ENCODE data around the gene THAP4. TPM values are rescaled to one million over a fixed set of nuclear protein-coding genes. Genes with fewer than 3 reads are reported as not detected.
A peak's percentile ranks its signal among the peaks of the same experiment; 100 is the strongest.

Gene THAP4
- polyA plus RNA-seq, 3 donors = 15.1 to 25.9 (median 16.3) TPM

DNA sequence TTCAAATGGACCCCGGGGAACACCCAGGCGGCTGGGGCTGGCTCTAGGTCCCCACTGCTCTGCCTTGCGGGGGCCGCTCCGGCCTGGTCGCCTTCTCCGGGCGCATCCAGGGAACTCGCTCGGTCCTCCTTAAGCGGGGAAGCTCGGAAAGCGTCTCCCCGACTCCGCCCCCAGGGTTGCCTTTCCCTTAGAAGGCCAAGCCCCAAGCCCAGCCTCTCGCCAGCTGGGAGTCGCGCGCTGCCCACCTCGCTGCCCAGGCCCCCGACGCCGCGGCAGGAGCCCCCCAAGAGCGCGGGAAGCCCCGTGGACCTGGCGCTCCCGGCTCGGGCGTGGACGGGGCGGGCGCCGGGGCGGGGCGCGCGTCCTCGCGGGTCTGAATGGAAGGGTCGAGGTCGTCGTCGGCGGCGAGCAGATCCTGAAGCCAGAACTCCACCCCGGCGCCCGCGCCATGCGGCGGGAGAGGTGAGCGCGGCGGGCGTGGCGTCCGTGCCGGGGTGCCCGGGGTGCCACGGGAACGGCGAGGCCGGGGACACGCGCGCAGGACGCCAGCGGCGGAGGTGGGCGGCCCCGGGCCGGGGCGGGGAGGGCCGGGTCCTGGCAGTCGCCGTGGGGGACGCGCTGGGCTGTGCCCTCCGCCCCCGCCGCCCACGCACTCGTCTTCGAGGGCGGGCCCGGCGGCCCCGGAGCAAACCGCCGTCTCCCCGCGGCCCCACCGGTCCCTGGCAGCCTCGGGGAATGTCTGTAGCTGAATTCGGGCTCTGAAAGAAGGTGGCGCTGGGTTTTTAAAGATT, 78.2 kb downstream of the THAP4 start, which contains the start of gene BOK:
Gene BOK, plus strand, starts transcription at position 214 of the 791 bp plus-strand sequence. CDS start 739 bp downstream, outside the sequence.
- Mint-ChIP-seq H3K36me3 (peaks cover 0 to 9% of the 10 kb centered on the region in 2 donors), H3K4me3 (peak within 1 kb of the TSS; percentile 22 to 80), H3K27ac (peak within 1 kb of the TSS in 1 of 7 donors; percentile 64), H3K4me1 (peaks cover 3% of the 10 kb centered on the region), H3K9me3 (peaks cover 10 to 30% (median 28%) of the 10 kb centered on the region in 7 donors), H3K27me3 (ENCODE audit: low read depth in 3 of 3) (peaks cover 44 to 67% (median 54%) of the 10 kb centered on the region in 3 donors)
- no peak within 1 kb of the TSS for H3K27ac ChIP-seq (ENCODE audit: low read depth in 1 of 2, low read length in 2 of 2)
- H4K20me1 ChIP-seq (ENCODE audit: insufficient read depth, low read length) = no peaks in the 10 kb centered on the region
- H3K79me2 ChIP-seq (ENCODE audit: insufficient read depth, low read length) = no peaks in the 10 kb centered on the region
- H3K4me2 ChIP-seq (replicated peaks; ENCODE audit: extremely low read depth, low read length, poor library complexity, severe bottlenecking) = peak within 1 kb of the TSS; percentile 57
- H2AFZ ChIP-seq (ENCODE audit: insufficient read depth, low read depth, low read length, poor library complexity, severe bottlenecking) = peak within 1 kb of the TSS; percentile 41
- no peak for DNase-seq
- no peaks in the 10 kb centered on the region for H3K36me3 ChIP-seq (replicated peaks in 1 of 2; ENCODE audit: control insufficient read depth in 1 of 2, insufficient read depth in 2 of 2, low read length in 2 of 2)
- 3% methylated on average over 98 of the region's 98 CpGs for WGBS (ENCODE audit: insufficient coverage)
- peaks cover 19 to 45% of the 10 kb centered on the region in 2 donors for H3K27me3 ChIP-seq (ENCODE audit: control insufficient read depth in 2 of 2, insufficient read depth in 2 of 2, low read length in 2 of 2)
- intact Hi-C loops (cut with micrococcal nuclease) = no loop called here
- H3K4me1 ChIP-seq (ENCODE audit: control insufficient read depth in 1 of 2, insufficient read depth in 2 of 2, low read length in 2 of 2) = peaks cover 0 to 13% of the 10 kb centered on the region in 2 donors
- peak within 1 kb of the TSS in 1 of 3 experiments; percentile 47 for H3K4me3 ChIP-seq (replicated peaks in 1 of 3; ENCODE audit: low read depth in 2 of 3, low read length in 3 of 3)
- H3K9ac ChIP-seq (ENCODE audit: insufficient read depth, low read length, poor library complexity, severe bottlenecking) = no peak within 1 kb of the TSS
- peaks cover 12 to 24% of the 10 kb centered on the region in 2 donors for H3K9me3 ChIP-seq (replicated peaks in 1 of 2; ENCODE audit: control insufficient read depth in 1 of 2, insufficient read depth in 1 of 2, low read length in 2 of 2)
- no peak for TF ChIP-seq CTCF (IDR thresholded peaks at IDR 0.05)

DNA sequence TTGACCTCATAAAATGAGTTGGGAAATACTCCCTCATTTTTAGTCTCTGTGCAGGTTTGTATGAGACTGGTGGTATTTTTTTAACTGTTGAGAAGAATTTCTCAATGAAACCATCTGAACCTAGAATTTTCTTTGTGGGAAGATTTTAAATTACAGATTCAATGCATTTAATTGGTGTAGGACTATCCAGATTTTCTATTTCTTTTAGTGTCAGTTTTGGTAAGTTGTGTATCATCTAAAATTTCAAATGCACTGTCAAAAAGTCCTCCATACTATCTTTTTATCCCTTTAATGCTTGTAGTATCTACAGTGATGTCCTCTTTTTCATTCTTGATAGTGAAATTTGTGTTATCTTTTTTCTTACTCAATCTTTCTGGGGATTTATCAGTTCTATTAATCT, 80.2 kb downstream of the THAP4 start:
- no peak for TF ChIP-seq CTCF (IDR thresholded peaks at IDR 0.05)
- Mint-ChIP-seq H3K4me3 (peak overlapping the region in 1 of 2 donors; percentile 5), H3K36me3 (peaks cover 0 to 9% of the 10 kb centered on the region in 2 donors), H3K27ac (no peak overlapping the region), H3K27me3 (ENCODE audit: low read depth in 3 of 3) (peaks cover 50 to 80% (median 59%) of the 10 kb centered on the region in 3 donors), H3K4me1 (peaks cover 3% of the 10 kb centered on the region), H3K9me3 (peaks cover 10 to 38% (median 28%) of the 10 kb centered on the region in 7 donors)
- Histone ChIP-seq H3K36me3 (replicated peaks in 1 of 2; ENCODE audit: control insufficient read depth in 1 of 2, insufficient read depth in 2 of 2, low read length in 2 of 2) (no peaks in the 10 kb centered on the region), H3K4me2 (replicated peaks; ENCODE audit: extremely low read depth, low read length, poor library complexity, severe bottlenecking) (no peak overlapping the region), H3K27me3 (ENCODE audit: control insufficient read depth in 2 of 2, insufficient read depth in 2 of 2, low read length in 2 of 2) (peaks cover 19 to 45% of the 10 kb centered on the region in 2 donors), H3K4me1 (ENCODE audit: control insufficient read depth in 1 of 2, insufficient read depth in 2 of 2, low read length in 2 of 2) (peaks cover 0 to 13% of the 10 kb centered on the region in 2 donors), H3K4me3 (replicated peaks in 1 of 3; ENCODE audit: low read depth in 2 of 3, low read length in 3 of 3) (no peak overlapping the region), H3K27ac (ENCODE audit: low read depth in 1 of 2, low read length in 2 of 2) (no peak overlapping the region), H4K20me1 (ENCODE audit: insufficient read depth, low read length) (no peaks in the 10 kb centered on the region), H3K9me3 (replicated peaks in 1 of 2; ENCODE audit: control insufficient read depth in 1 of 2, insufficient read depth in 1 of 2, low read length in 2 of 2) (peaks cover 12 to 24% of the 10 kb centered on the region in 2 donors), H3K9ac (ENCODE audit: insufficient read depth, low read length, poor library complexity, severe bottlenecking) (no peak overlapping the region), H2AFZ (ENCODE audit: insufficient read depth, low read depth, low read length, poor library complexity, severe bottlenecking) (no peak overlapping the region), H3K79me2 (ENCODE audit: insufficient read depth, low read length) (no peaks in the 10 kb centered on the region)
- no peak for DNase-seq
- intact Hi-C loops (cut with micrococcal nuclease) = no loop called here

All from CD14-positive monocyte (primary cell).